Stimulated activated naive CD8-positive, alpha-beta T cell treated with anti-CD3 and anti-CD28 coated beads, Interleukin-15, Interleukin-2, amounts not matched to agents 100 ng/mL and 50 ng/mL, for 24 hours (primary cell): ENCODE data around the gene EFCAB6.

ENCODE experiments used
- H3K27ac Mint-ChIP-seq: one replicate; pipeline ENCODE4 v1.8.0; 2021; ENCODE audit warnings: mild to moderate bottlenecking, mixed read lengths
- H3K27me3 Mint-ChIP-seq: one replicate; pipeline ENCODE4 v1.8.0; 2021; ENCODE audit warnings: mixed read lengths
- H3K36me3 Mint-ChIP-seq: one replicate; pipeline ENCODE4 v1.8.0; 2021; ENCODE audit warnings: low read depth, mixed read lengths
- H3K4me1 Mint-ChIP-seq: one replicate; pipeline ENCODE4 v1.8.0; 2021; ENCODE audit warnings: low read depth, mixed read lengths
- H3K4me3 Mint-ChIP-seq: one replicate; pipeline ENCODE4 v1.8.0; 2021; ENCODE audit warnings: mild to moderate bottlenecking, mixed read lengths
- H3K9me3 Mint-ChIP-seq: one replicate; pipeline ENCODE4 v1.8.0; 2021; ENCODE audit warnings: mixed read lengths

The EFCAB6 gene

GRCh38 chr22:43506487-43506886 is 305.6 kb downstream of the EFCAB6 start:
- H3K4me3 Mint-ChIP-seq = no peak overlapping the region
- no peaks in the 10 kb centered on the region for H3K9me3 Mint-ChIP-seq
- H3K36me3 Mint-ChIP-seq = no peaks in the 10 kb centered on the region
- H3K27me3 Mint-ChIP-seq = no peaks in the 10 kb centered on the region
- H3K4me1 Mint-ChIP-seq = no peaks in the 10 kb centered on the region
- H3K27ac Mint-ChIP-seq = no peak overlapping the region

GRCh38 chr22:43505896-43506295 is 306.2 kb downstream of the EFCAB6 start:
- Mint-ChIP-seq H3K4me1 (no peaks in the 10 kb centered on the region), H3K9me3 (no peaks in the 10 kb centered on the region), H3K4me3 (no peak overlapping the region), H3K27me3 (no peaks in the 10 kb centered on the region), H3K27ac (no peak overlapping the region), H3K36me3 (no peaks in the 10 kb centered on the region)

GRCh38 chr22:43505423-43505822 is 306.7 kb downstream of the EFCAB6 start:
- no peaks in the 10 kb centered on the region for H3K4me1 Mint-ChIP-seq
- no peaks in the 10 kb centered on the region for H3K9me3 Mint-ChIP-seq
- no peaks in the 10 kb centered on the region for H3K36me3 Mint-ChIP-seq
- H3K4me3 Mint-ChIP-seq = no peak overlapping the region
- no peak overlapping the region for H3K27ac Mint-ChIP-seq
- no peaks in the 10 kb centered on the region for H3K27me3 Mint-ChIP-seq

- Mint-ChIP-seq H3K36me3 (no peaks in the 10 kb centered on the region), H3K4me3 (no peak overlapping the region), H3K27ac (no peak overlapping the region), H3K9me3 (no peaks in the 10 kb centered on the region), H3K27me3 (no peaks in the 10 kb centered on the region), H3K4me1 (no peaks in the 10 kb centered on the region)
These were observed 307.3 kb downstream of the EFCAB6 start for GRCh38 chr22:43504666-43505261.

GRCh38 chr22:43504068-43504467 is 308.0 kb downstream of the EFCAB6 start:
- Mint-ChIP-seq H3K4me1 (no peaks in the 10 kb centered on the region), H3K27ac (no peak overlapping the region), H3K9me3 (no peaks in the 10 kb centered on the region), H3K4me3 (no peak overlapping the region), H3K27me3 (no peaks in the 10 kb centered on the region), H3K36me3 (no peaks in the 10 kb centered on the region)

- Mint-ChIP-seq H3K36me3 (no peaks in the 10 kb centered on the region), H3K4me3 (no peak overlapping the region), H3K27me3 (no peaks in the 10 kb centered on the region), H3K9me3 (no peaks in the 10 kb centered on the region), H3K4me1 (no peaks in the 10 kb centered on the region), H3K27ac (no peak overlapping the region)
These were observed 309.7 kb downstream of the EFCAB6 start for GRCh38 chr22:43502306-43502874.

- Mint-ChIP-seq H3K4me3 (no peak overlapping the region), H3K27me3 (no peaks in the 10 kb centered on the region), H3K4me1 (no peaks in the 10 kb centered on the region), H3K27ac (no peak overlapping the region), H3K36me3 (no peaks in the 10 kb centered on the region), H3K9me3 (no peaks in the 10 kb centered on the region)
These were observed 310.2 kb downstream of the EFCAB6 start for GRCh38 chr22:43501878-43502277.

GRCh38 chr22:43500792-43501785 is 311.0 kb downstream of the EFCAB6 start:
- no peak overlapping the region for H3K4me3 Mint-ChIP-seq
- no peaks in the 10 kb centered on the region for H3K36me3 Mint-ChIP-seq
- H3K27me3 Mint-ChIP-seq = no peaks in the 10 kb centered on the region
- no peak overlapping the region for H3K27ac Mint-ChIP-seq
- no peaks in the 10 kb centered on the region for H3K4me1 Mint-ChIP-seq
- H3K9me3 Mint-ChIP-seq = no peaks in the 10 kb centered on the region

GRCh38 chr22:43498856-43499253 is 313.2 kb downstream of the EFCAB6 start:
- H3K4me1 Mint-ChIP-seq = no peaks in the 10 kb centered on the region
- no peak overlapping the region for H3K27ac Mint-ChIP-seq
- no peak overlapping the region for H3K4me3 Mint-ChIP-seq
- no peaks in the 10 kb centered on the region for H3K27me3 Mint-ChIP-seq
- no peaks in the 10 kb centered on the region for H3K9me3 Mint-ChIP-seq
- H3K36me3 Mint-ChIP-seq = no peaks in the 10 kb centered on the region

- Mint-ChIP-seq H3K27ac (no peak overlapping the region), H3K27me3 (no peaks in the 10 kb centered on the region), H3K36me3 (no peaks in the 10 kb centered on the region), H3K4me3 (no peak overlapping the region), H3K9me3 (no peaks in the 10 kb centered on the region), H3K4me1 (no peaks in the 10 kb centered on the region)
These were observed 313.9 kb downstream of the EFCAB6 start for GRCh38 chr22:43497956-43498855.

- Mint-ChIP-seq H3K27ac (no peak overlapping the region), H3K4me1 (no peaks in the 10 kb centered on the region), H3K27me3 (no peaks in the 10 kb centered on the region), H3K4me3 (no peak overlapping the region), H3K9me3 (no peaks in the 10 kb centered on the region), H3K36me3 (no peaks in the 10 kb centered on the region)
These were observed 318.8 kb downstream of the EFCAB6 start for GRCh38 chr22:43493297-43493696.

- Mint-ChIP-seq H3K9me3 (no peaks in the 10 kb centered on the region), H3K4me1 (no peaks in the 10 kb centered on the region), H3K4me3 (no peak overlapping the region), H3K27ac (no peak overlapping the region), H3K36me3 (no peaks in the 10 kb centered on the region), H3K27me3 (peaks cover 6% of the 10 kb centered on the region)
These were observed 320.4 kb downstream of the EFCAB6 start for GRCh38 chr22:43491737-43492136.

GRCh38 chr22:43491177-43491576 is 320.9 kb downstream of the EFCAB6 start:
- Mint-ChIP-seq H3K36me3 (no peaks in the 10 kb centered on the region), H3K4me3 (no peak overlapping the region), H3K9me3 (no peaks in the 10 kb centered on the region), H3K4me1 (no peaks in the 10 kb centered on the region), H3K27me3 (peaks cover 6% of the 10 kb centered on the region), H3K27ac (no peak overlapping the region)

GRCh38 chr22:43490311-43490710 is 321.8 kb downstream of the EFCAB6 start:
- Mint-ChIP-seq H3K36me3 (no peaks in the 10 kb centered on the region), H3K27ac (no peak overlapping the region), H3K9me3 (no peaks in the 10 kb centered on the region), H3K27me3 (peaks cover 6% of the 10 kb centered on the region), H3K4me3 (no peak overlapping the region), H3K4me1 (no peaks in the 10 kb centered on the region)
